Stromal cell of bone marrow (primary cell): ENCODE results near the gene PTPRD.

Source experiments
- DNase-seq: peaks from one replicate; pipeline ENCODE4 v3.0.0-alpha.2; 2012; ENCODE audit warnings: low read depth

PTPRD gene

GRCh38 chr9:8643896-8644295 is 1968.9 kb downstream of the PTPRD start:
- DNase-seq, result no peak

GRCh38 chr9:8643464-8643863 is 1969.3 kb downstream of the PTPRD start:
- no peak for DNase-seq

GRCh38 chr9:8640761-8641160 is 1972.0 kb downstream of the PTPRD start:
- no peak for DNase-seq

DNA sequence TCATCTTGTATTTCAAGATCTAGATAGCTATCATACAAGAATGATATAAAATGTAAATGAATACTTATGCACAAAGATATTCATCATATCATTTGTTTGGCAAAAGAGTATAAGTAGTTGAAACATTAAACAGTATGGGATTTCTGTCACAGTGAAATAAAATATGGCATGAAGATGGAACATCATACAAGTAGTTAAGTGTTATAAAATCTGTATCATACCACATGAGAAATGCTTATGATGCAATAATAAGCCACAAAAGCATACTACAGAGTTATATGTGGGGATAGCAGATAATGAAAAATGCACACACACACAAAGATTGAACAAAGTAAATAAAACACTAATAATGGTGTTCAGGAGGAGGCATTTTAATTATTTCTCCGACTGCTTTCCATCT is 1975.2 kb downstream of the PTPRD start:
- DNase-seq, result no peak

GRCh38 chr9:8633784-8634183 is 1979.0 kb downstream of the PTPRD start:
- DNase-seq, result no peak

DNA sequence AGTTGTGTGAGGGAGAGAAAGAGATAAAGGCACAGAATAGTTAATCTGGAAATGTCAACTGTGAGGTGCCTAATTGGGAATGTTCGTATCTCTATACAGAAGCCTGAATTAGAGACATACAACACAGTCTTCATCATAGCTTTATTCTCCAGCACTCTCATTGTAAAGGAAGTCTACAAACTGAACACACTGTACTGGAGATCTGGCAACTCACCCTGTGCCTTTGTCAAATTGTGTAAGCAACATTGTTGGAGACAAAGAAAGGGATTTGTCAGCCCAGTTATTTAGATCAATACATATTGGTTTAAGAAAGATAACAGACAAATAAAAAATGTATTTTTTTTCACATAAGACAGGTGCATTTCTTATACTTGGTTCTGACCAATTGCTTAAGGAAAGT is 1980.3 kb downstream of the PTPRD start:
- no peak for DNase-seq

GRCh38 chr9:8628791-8629190 is 1984.0 kb downstream of the PTPRD start:
- DNase-seq, result no peak

DNA sequence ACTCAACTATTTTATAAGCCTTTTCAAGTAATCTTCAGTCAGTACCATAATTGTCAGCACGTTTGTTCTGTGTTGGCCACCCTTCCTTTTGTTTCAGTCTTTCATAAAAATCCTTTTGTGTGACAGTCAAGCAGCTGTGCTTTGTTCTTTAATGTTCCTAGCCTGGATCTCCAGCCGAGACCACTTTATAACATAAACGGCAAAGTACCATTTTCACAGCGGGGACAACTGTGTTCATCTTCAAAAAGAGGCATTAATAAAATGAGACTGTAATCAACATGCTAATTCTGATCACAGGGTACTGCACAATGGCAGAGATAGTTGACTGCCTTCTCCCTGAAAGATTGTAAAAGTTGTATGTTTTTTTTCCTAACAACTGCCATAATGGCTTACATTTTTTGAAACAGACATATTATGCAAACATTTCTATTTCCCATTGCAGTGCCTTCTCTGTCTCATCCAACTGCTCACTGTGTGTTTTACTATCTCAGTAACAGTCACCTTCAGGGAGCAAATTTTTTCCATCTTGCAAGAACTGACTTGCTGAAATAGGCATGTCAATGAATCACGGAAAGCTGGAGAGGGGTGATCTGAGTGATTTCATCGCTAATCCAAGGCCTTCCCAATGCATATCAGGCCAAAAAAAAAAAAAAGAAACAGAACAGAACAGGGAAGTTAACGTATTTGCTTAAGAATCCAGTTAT is 1984.7 kb downstream of the PTPRD start:
- no peak for DNase-seq

DNA sequence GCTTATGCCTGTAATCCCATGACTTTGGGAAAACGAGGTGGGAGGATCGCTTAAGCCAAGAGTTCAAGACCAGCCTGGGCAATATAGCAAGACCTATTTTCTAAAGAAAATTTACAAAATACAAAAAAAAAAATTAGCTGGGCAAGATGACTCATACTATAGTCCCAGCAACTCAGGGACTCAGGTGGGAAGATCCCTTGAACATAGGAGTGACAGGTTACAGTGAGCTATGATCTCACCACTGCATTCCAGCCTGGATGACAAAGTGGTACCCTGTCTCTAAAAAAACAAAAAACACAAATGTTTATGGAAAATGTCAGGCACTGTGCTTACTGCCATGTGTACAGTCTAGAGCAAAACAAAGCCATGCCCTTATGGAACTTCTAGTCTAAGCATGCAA is 1989.9 kb downstream of the PTPRD start:
- DNase-seq, result no peak

- DNase-seq, result no peak
Observed at GRCh38 chr9:8622222-8622802, 1990.5 kb downstream of the PTPRD start.

GRCh38 chr9:8621416-8621815 is 1991.4 kb downstream of the PTPRD start:
- no peak for DNase-seq

DNA sequence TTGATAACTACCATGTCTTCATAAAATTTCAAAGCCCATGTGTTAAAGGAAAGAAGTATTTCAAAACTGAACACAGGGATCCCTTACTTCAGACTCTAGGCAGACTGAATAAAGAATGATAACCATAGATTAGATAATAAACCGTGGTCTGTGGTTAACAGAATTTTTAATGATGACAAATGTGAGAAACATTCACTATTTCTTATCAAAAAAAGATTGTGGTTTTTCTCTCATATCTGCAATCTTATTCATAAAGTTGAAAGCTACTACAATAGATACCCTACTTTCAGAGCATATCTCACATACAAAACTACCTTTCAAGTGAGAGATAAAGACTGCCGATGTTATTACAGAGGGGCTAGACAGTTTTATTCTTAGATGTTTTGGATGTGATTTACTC is 1996.4 kb downstream of the PTPRD start:
- no peak for DNase-seq

DNA sequence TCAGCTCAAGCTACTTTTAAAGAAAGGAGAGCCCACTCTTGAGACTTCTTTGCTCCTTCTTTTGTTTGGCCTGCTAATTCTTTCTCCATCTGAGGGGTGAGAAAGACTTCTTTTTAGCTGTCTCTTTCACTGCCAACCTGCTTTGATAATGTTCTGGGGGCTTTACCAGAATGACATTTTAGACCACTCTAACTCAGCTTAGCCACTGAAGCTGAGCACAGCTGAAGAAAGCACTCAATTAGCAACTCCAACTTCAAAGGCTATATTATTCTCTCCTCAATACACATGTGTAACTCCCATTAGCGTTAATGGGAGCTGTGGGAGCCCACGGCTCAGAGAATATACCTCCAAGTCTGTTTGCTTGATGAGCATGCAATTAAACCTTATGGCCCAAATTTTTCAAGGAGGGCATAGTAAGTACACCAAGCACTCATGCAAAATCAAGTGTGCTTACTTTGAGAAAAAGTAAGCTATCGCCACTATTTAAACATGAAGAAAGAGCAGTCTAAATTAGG is 1997.8 kb downstream of the PTPRD start:
- no peak for DNase-seq

- peak; percentile 3 for DNase-seq
Observed at GRCh38 chr9:8613346-8613825, 1999.4 kb downstream of the PTPRD start.

GRCh38 chr9:8611153-8611552 is 2001.6 kb downstream of the PTPRD start:
- no peak for DNase-seq

- DNase-seq, result no peak
Observed at GRCh38 chr9:8610256-8610655, 2002.5 kb downstream of the PTPRD start.

DNA sequence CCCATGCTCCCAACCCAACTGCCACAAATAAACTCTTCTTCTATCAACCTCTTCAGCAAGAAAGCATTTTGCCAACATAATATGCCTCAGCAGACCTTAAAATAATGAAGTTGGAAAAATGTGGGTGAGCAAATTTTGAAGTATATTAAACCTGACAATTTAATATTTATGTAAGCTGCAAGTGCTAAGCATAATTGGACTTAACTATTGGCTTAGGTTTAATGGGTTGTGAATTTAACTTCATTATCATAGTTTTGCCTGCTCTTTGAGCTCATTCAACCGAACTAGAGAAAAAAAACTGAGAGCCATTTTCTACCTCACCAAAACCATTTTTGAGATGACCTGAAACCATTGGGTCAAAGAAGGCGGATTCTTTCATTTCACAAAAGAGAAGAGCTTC is 2007.7 kb downstream of the PTPRD start:
- DNase-seq, result no peak

- DNase-seq, result no peak
Observed at GRCh38 chr9:8604201-8604600, 2008.6 kb downstream of the PTPRD start.

GRCh38 chr9:8600914-8601680 is 2011.7 kb downstream of the PTPRD start:
- no peak for DNase-seq

GRCh38 chr9:8599937-8600336 is 2012.9 kb downstream of the PTPRD start:
- DNase-seq, result no peak

DNA sequence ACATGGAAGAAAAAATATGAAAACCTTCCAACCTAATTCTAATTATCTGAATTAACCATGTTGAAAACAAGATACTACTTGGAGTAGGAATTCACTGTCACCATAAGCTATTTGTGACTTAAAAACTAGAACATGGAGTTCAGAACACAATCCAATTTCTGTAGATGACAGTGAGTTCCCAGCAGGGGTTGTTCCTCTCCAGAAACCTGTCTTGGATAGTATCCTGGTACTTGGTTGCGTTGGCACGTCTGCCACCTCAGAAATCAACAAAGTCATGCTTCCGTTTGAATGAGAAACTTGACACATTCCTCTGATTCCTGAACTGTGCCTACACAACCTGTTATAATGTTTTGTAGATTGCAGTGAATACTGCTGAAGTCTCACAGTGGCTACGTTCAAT is 2023.3 kb downstream of the PTPRD start:
- DNase-seq, result no peak

DNA sequence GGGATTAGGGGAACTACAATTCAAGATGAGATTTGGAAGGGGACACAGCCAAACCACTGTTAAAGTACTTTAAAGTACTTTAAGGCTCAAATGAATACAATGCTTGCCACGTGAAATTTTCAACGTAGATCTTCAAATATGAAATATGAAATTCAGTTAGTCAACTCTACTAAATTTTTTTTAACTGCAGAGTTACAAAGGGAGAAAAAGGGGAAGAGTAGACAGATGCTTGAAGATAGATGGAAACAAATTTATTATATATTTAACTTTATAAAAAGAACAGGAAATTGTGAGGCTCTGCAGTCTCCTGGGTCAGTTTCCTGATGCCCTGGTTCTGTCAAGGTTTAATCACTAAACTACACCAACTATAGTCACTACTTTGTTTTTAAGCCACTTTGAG is 2027.8 kb downstream of the PTPRD start:
- DNase-seq, result no peak

GRCh38 chr9:8579661-8580060 is 2033.1 kb downstream of the PTPRD start:
- no peak for DNase-seq
